Mesendoderm (in vitro differentiated cells): Measurements from ENCODE around the gene PEF1.

Experiments
- DNase-seq: peaks from one replicate; pipeline ENCODE4 v3.0.0; 2013
- H2AK5ac ChIP-seq: 2 replicates; pipeline ENCODE4 v1.6.1; 2013; ENCODE audit warnings: low read length, inconsistent platforms
- H2BK120ac ChIP-seq: 2 replicates; pipeline ENCODE4 v1.6.1; 2013; ENCODE audit warnings: low read depth, mild to moderate bottlenecking, low read length, moderate library complexity, mixed read lengths
- H2BK15ac ChIP-seq: replicated peaks from 2 replicates; pipeline ENCODE4 v1.6.1; 2013; ENCODE audit warnings: low read depth, mild to moderate bottlenecking, moderate library complexity
- H2BK5ac ChIP-seq: 2 replicates; pipeline ENCODE4 v1.6.1; 2013; ENCODE audit warnings: low read length, inconsistent platforms
- H3K18ac ChIP-seq: 2 replicates; pipeline ENCODE4 v1.6.1; 2013; ENCODE audit warnings: mild to moderate bottlenecking, low read length, mixed read lengths
- H3K23ac ChIP-seq: one replicate; pipeline ENCODE4 v1.6.1; 2013; ENCODE audit warnings: low read length
- H3K27ac ChIP-seq: 2 replicates; pipeline ENCODE4 v1.5.1; 2013; ENCODE audit warnings: low read depth, mild to moderate bottlenecking, inconsistent platforms, low read length, moderate library complexity
- H3K27me3 ChIP-seq: 2 replicates; pipeline ENCODE4 v1.6.1; 2013; ENCODE audit warnings: low read length, control low read depth, mild to moderate bottlenecking, inconsistent platforms; ENCODE audit not compliant: insufficient read depth, poor library complexity
- H3K36me3 ChIP-seq: 2 replicates; pipeline ENCODE4 v1.6.1; 2013; ENCODE audit warnings: low read length, inconsistent platforms; ENCODE audit not compliant: control insufficient read depth, insufficient read depth
- H3K4ac ChIP-seq: one replicate; pipeline ENCODE4 v1.6.1; 2013; ENCODE audit warnings: low read depth, mild to moderate bottlenecking, low read length, moderate library complexity
- H3K4me1 ChIP-seq: 2 replicates; pipeline ENCODE4 v1.6.1; 2013; ENCODE audit warnings: low read depth, low read length, inconsistent platforms; ENCODE audit not compliant: control insufficient read depth
- H3K4me2 ChIP-seq: 2 replicates; pipeline ENCODE4 v1.6.1; 2013; ENCODE audit warnings: low read length
- H3K4me3 ChIP-seq: 2 replicates; pipeline ENCODE4 v1.5.1; 2013; ENCODE audit warnings: mild to moderate bottlenecking, low read length
- H3K56ac ChIP-seq: one replicate; pipeline ENCODE4 v1.6.1; 2013; ENCODE audit warnings: low read length
- H3K79me1 ChIP-seq: 2 replicates; pipeline ENCODE4 v1.6.1; 2013; ENCODE audit warnings: low read length, inconsistent platforms
- H3K79me2 ChIP-seq: 2 replicates; pipeline ENCODE4 v1.6.1; 2013; ENCODE audit warnings: mild to moderate bottlenecking, low read length; ENCODE audit not compliant: control insufficient read depth, insufficient read depth
- H3K9ac ChIP-seq: 2 replicates; pipeline ENCODE4 v1.6.1; 2013; ENCODE audit warnings: low read length, inconsistent platforms
- H4K5ac ChIP-seq: one replicate; pipeline ENCODE4 v1.6.1; 2013; ENCODE audit warnings: low read length
- H4K8ac ChIP-seq: one replicate; pipeline ENCODE4 v1.6.1; 2013; ENCODE audit warnings: low read depth, mild to moderate bottlenecking, control low read depth, low read length, moderate library complexity
- WGBS: extraction: QIAGEN DNeasy Blood & Tissue Kit; methylation state at CpG from one replicate; pipeline ENCODE4 v1.1.7; 2013; ENCODE audit warnings: low lambda C conversion rate, missing lambda C conversion rate; ENCODE audit not compliant: insufficient coverage; ENCODE audit errors: extremely low coverage; 5-methylcytosine and 5-hydroxymethylcytosine counted together

Gene PEF1

DNA sequence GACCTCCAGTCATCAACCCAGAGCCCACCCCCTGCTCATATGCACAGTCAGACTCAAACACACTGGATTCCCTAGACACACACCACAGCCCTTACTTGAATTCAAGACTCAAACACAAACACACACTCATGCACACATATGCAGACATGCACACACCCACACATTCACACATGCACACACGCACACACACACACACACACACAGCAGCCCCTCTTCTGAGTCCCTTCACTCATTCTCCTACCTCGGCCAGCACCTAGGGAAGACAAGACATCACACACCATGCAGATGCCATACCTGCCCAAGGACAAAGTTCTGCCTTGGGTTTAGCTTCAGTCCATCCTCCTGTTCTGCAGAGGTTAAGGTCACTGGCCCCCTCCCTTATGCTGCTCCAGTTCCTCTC lies 28.7 kb downstream of the PEF1 start:
- H3K18ac ChIP-seq, result no peak overlapping the region
- H3K4me1 ChIP-seq, result no peaks in the 10 kb centered on the region
- no peak overlapping the region for H4K8ac ChIP-seq
- H3K79me2 ChIP-seq, result no peaks in the 10 kb centered on the region
- no peak overlapping the region for H2BK120ac ChIP-seq
- no peak overlapping the region for H3K56ac ChIP-seq
- H3K9ac ChIP-seq, result no peak overlapping the region
- no peak overlapping the region for H3K4ac ChIP-seq
- WGBS, result no CpG with 5 or more reads among the region's 2 CpGs
- no peaks in the 10 kb centered on the region for H3K79me1 ChIP-seq
- DNase-seq, result no peak
- H3K36me3 ChIP-seq, result no peaks in the 10 kb centered on the region
- H2BK15ac ChIP-seq, result no peak overlapping the region
- H2AK5ac ChIP-seq, result no peak overlapping the region
- no peak overlapping the region for H3K4me3 ChIP-seq
- no peak overlapping the region for H3K4me2 ChIP-seq
- H3K23ac ChIP-seq, result no peak overlapping the region
- H2BK5ac ChIP-seq, result no peak overlapping the region
- H3K27ac ChIP-seq, result no peak overlapping the region
- H3K27me3 ChIP-seq, result peaks cover 5% of the 10 kb centered on the region
- H4K5ac ChIP-seq, result no peak overlapping the region

DNA sequence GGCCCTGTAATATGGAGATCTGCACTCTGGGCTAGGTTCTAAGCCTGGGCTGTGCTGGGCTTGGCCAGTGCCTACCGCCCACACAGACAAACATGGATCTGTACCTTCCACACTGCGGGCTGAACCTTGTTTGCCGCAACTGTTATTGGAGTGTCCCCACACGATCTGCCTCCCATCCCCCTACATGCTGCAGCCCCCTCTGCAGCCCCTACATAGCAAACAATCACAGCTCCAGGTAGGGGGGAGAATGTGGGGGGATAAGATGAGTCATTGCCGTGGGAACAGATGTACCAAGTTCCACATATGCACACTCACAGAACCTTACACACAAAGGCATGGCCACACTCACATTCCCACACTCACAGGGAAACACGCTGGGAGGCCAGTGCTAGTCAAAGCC lies 29.3 kb downstream of the PEF1 start:
- H4K5ac ChIP-seq, result no peak overlapping the region
- no peak for DNase-seq
- H3K4me2 ChIP-seq, result no peak overlapping the region
- H3K4me3 ChIP-seq, result no peak overlapping the region
- WGBS, result no CpG with 5 or more reads among the region's 6 CpGs
- no peak overlapping the region for H3K18ac ChIP-seq
- no peaks in the 10 kb centered on the region for H3K79me2 ChIP-seq
- no peak overlapping the region for H3K4ac ChIP-seq
- H3K9ac ChIP-seq, result no peak overlapping the region
- no peak overlapping the region for H2AK5ac ChIP-seq
- H3K56ac ChIP-seq, result no peak overlapping the region
- no peaks in the 10 kb centered on the region for H3K36me3 ChIP-seq
- H3K4me1 ChIP-seq, result no peaks in the 10 kb centered on the region
- no peak overlapping the region for H2BK5ac ChIP-seq
- no peak overlapping the region for H4K8ac ChIP-seq
- H2BK15ac ChIP-seq, result no peak overlapping the region
- H3K27ac ChIP-seq, result no peak overlapping the region
- peaks cover 5% of the 10 kb centered on the region for H3K27me3 ChIP-seq
- no peak overlapping the region for H3K23ac ChIP-seq
- H2BK120ac ChIP-seq, result no peak overlapping the region
- H3K79me1 ChIP-seq, result no peaks in the 10 kb centered on the region

DNA sequence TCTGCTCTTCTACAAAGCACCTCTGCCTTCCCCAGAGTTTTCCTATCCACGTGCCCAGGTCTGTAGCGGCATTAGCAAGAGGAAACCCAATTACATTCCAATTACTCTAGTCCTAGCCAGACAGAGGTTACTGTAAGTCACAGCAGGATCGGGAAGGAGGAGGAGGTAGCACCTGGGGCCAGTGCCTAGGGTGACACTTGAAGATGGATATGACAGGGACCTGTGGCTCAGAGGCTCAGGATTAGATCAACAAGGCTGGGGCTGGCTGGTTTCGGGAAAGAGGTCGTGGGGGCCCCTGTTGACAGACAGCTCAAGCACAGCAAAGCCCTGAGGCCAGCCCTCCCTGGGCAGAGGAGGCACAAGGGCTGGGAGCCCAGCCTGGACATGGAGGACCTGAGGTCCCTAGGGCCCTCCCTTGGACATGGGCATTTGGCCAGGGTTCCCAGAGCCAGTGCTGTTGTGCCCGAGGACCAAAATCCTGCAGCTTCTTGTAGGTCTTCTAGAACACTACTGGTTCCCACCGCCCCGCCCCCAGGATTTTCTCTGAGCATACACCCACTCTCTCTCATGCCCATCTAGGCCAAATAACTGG lies 30.2 kb downstream of the PEF1 start:
- H3K27me3 ChIP-seq, result peaks cover 5% of the 10 kb centered on the region
- WGBS, result no CpG with 5 or more reads among the region's 8 CpGs
- H4K8ac ChIP-seq, result no peak overlapping the region
- H3K79me1 ChIP-seq, result no peaks in the 10 kb centered on the region
- no peaks in the 10 kb centered on the region for H3K79me2 ChIP-seq
- H3K4ac ChIP-seq, result no peak overlapping the region
- no peak overlapping the region for H3K56ac ChIP-seq
- DNase-seq, result peak; percentile 30
- H2BK15ac ChIP-seq, result no peak overlapping the region
- H3K4me3 ChIP-seq, result no peak overlapping the region
- no peaks in the 10 kb centered on the region for H3K36me3 ChIP-seq
- no peak overlapping the region for H3K23ac ChIP-seq
- H2BK120ac ChIP-seq, result no peak overlapping the region
- H3K4me1 ChIP-seq, result no peaks in the 10 kb centered on the region
- H3K4me2 ChIP-seq, result no peak overlapping the region
- H3K18ac ChIP-seq, result no peak overlapping the region
- H2BK5ac ChIP-seq, result no peak overlapping the region
- no peak overlapping the region for H3K9ac ChIP-seq
- H2AK5ac ChIP-seq, result no peak overlapping the region
- H4K5ac ChIP-seq, result no peak overlapping the region
- H3K27ac ChIP-seq, result no peak overlapping the region

DNA sequence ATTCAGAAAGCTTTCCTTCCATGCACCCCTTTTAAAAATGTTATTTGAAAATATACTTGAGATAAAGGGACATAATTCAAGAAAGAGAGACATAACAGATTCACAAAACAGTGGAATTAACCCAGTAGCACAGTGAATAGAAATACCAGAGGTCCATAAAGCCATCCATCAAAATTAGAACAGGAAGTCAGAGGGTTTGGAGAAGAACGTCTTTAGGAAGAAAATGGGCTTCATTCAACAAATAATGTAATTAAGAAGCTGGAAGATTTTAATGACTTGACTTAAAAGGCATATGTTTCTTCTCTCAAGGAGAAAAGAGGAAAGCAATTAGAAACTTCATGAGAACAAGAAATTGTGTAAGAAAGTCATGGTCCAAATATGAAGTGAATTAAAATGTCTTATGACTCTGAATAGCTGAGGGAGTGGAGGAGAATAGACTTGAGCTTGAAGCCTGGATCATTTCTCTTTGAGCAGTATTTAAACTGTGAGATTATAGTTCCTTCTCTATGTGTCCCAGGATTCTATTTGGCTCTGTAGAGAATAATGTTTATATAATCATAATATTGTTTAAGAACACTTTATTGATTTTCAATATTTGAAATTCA lies 35.1 kb downstream of the PEF1 start:
- H2BK120ac ChIP-seq, result no peak overlapping the region
- no peak overlapping the region for H3K18ac ChIP-seq
- H3K36me3 ChIP-seq, result no peaks in the 10 kb centered on the region

DNA sequence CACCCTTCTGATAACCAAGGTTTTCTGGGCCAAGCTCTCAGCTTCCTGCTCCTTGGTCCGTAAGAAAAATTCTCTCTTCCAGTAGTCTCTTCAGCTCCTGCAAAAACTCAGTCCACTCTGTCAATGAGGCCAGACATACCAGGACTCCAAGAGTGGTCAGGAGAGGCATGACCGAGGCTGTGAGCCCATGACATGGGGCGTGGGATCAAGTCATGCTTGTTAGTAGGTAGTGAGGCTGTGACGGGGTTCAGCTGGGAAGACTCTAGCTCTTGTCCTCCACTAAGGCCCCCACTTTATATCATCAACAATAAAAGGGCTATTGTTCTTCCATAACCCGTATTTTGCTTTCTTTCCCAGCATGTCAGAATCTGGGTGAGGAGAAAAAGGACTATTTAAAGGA lies 37.3 kb downstream of the PEF1 start:
- Histone ChIP-seq H2BK5ac (no peak overlapping the region), H3K56ac (no peak overlapping the region), H2BK120ac (no peak overlapping the region), H3K9ac (no peak overlapping the region), H2AK5ac (no peak overlapping the region), H3K27ac (no peak overlapping the region), H3K4me3 (no peak overlapping the region), H3K79me1 (no peaks in the 10 kb centered on the region), H2BK15ac (no peak overlapping the region), H3K4me2 (no peak overlapping the region), H4K5ac (no peak overlapping the region), H3K23ac (no peak overlapping the region), H3K79me2 (no peaks in the 10 kb centered on the region), H3K18ac (no peak overlapping the region), H3K4me1 (no peaks in the 10 kb centered on the region), H3K4ac (no peak overlapping the region), H4K8ac (no peak overlapping the region), H3K27me3 (no peaks in the 10 kb centered on the region), H3K36me3 (no peaks in the 10 kb centered on the region)
- no peak for DNase-seq
- no CpG with 5 or more reads among the region's 5 CpGs for WGBS

More for the DNA sequence above, 35.1 kb downstream of the PEF1 start:
- no peak overlapping the region for H3K56ac ChIP-seq
- H2BK15ac ChIP-seq, result no peak overlapping the region
- H3K4me1 ChIP-seq, result no peaks in the 10 kb centered on the region
- no peak overlapping the region for H3K23ac ChIP-seq
- DNase-seq, result no peak
- H3K9ac ChIP-seq, result no peak overlapping the region
- no peaks in the 10 kb centered on the region for H3K27me3 ChIP-seq
- no peak overlapping the region for H3K27ac ChIP-seq
- H3K4ac ChIP-seq, result no peak overlapping the region
- no peak overlapping the region for H3K4me3 ChIP-seq
- H2BK5ac ChIP-seq, result no peak overlapping the region
- H2AK5ac ChIP-seq, result no peak overlapping the region
- H3K79me2 ChIP-seq, result no peaks in the 10 kb centered on the region
- H3K4me2 ChIP-seq, result no peak overlapping the region
- no CpG with 5 or more reads among the region's 1 CpG for WGBS
- no peaks in the 10 kb centered on the region for H3K79me1 ChIP-seq
- no peak overlapping the region for H4K8ac ChIP-seq
- no peak overlapping the region for H4K5ac ChIP-seq

DNA sequence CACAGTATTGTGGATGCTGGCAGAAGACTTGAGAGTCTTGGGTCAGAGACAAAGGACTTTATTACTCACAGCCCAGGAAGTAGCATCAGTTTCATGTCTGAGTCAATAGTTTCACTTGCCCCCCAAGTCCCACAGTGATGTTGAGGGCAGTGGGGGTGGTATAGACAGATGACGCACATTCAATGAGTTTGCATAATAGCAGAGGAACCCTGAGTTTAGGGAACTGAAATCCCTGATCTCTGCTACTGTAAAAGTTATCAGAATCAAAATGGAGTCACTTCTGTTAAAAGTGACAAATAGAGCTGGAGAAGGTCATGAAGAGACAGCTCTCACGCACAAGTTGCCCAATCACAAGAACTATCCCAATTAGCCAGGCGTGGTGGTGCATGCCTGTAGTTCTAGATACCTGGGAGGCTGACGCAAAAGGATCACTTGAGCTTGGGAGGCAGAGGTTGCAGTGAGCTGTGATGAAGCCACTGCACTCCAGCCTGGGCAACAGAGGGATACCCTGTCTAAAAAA lies 38.7 kb downstream of the PEF1 start:
- Histone ChIP-seq H3K4me1 (no peaks in the 10 kb centered on the region), H3K27me3 (no peaks in the 10 kb centered on the region), H3K4ac (no peak overlapping the region), H3K4me3 (no peak overlapping the region), H2BK120ac (no peak overlapping the region), H2AK5ac (no peak overlapping the region), H3K79me2 (no peaks in the 10 kb centered on the region), H2BK15ac (no peak overlapping the region), H2BK5ac (no peak overlapping the region), H3K79me1 (no peaks in the 10 kb centered on the region), H4K5ac (no peak overlapping the region), H3K9ac (no peak overlapping the region), H3K56ac (no peak overlapping the region), H3K23ac (no peak overlapping the region), H3K4me2 (no peak overlapping the region), H3K18ac (no peak overlapping the region), H3K36me3 (no peaks in the 10 kb centered on the region), H3K27ac (no peak overlapping the region), H4K8ac (no peak overlapping the region)
- WGBS, result no CpG with 5 or more reads among the region's 4 CpGs
- no peak for DNase-seq
